Nucleus accumbens (tissue), 56 donors: ENCODE results near the gene CERKL.

Source experiments
- DNase-seq, 56 donors: peaks; one replicate each; lab custom pipeline; 2025; lab: John Stamatoyannopoulos, UW

CERKL gene

DNA sequence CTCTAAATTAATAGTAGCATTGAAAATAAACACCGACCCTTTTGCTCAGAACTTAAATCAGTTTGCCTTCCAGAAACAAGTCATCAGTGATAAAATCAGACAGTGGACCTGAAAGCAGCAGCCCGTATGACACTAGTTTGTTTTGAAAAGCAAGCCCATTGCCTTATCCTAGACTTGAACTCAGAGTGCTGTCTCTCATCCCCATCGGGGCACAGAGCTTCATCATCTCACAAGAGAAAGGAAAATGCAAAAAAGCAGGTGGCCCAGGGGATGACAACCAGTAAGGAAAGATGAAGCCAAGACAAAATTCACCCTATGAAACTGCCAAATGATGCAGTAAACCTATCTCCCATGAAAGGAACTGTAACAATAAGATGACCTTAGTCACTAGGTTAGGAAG is 71.2 kb downstream of the CERKL start:
- DNase-seq, result no peak

DNA sequence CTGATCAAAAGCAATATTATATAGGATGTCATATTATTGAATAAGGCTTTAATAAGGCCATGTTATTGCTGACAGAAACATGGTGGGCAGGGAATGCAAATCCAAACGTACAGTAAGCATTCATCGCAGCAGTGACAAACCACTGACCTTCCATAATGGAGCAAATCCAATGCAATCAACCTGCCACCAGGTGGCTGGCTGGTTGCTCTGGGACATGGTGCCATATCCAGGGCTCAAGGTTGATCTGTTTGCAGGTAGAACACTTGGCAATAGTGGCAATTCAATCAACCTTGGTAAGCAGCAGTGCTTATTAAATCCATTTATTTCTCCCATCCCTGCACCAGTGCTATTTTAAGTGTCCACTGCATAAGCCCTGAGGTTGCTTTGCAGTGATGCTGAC is 75.4 kb downstream of the CERKL start:
- no peak for DNase-seq

DNA sequence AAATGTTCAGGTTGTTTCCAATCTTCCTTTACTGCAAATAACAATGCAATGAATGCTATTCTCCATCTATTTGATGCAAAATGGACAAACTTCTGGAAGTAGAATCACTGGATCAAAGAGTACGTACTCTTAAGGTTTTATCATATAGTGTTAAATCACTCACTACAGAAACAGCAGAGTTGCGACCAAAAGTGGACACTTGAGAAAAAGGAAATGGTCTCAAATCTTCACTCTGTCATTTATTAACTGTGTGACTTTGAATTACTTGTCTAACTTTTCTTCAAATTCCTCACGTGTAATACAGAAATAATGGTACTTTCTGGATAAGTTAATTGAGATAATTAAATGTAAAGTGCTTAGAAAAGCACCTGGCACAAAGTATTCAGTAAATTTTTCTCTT is 78.1 kb downstream of the CERKL start:
- DNase-seq, result no peak

DNA sequence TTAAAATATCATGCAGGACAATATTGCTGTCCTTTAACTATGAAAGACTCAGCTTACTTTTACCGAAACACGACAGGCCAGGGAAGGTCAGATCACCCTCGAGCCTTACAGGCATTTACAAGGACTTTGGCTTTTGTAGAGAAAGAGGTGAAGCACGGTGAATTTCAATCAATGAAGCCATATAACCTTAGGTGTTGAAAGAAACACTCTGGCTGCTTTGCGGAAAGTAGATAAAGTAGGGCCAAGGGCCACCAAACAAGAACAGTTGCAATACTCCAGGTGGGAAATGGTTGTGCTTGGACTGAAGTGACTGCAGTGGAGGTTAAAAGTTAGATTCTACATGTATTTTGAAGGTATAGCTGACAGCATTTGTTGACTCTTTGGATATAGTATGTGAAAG is 80.5 kb downstream of the CERKL start:
- no peak for DNase-seq

DNA sequence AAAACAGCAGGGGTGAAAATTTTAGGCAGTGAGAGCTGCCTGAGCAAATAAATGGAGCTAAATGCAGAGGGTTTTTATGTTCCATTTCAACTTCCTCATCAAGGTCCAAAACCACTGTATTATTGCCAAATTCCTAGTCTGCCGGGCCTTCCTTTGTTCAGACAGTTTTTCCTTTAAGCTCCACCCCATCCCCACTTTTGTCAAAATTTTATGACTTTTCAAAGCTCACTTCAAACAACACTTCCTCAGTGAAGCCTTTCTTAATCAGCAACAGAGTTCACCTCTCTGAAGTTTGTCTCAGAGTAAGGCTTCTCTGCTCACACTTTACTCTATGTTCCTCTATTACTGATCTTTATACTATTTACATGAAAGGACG is 81.3 kb downstream of the CERKL start:
- DNase-seq, result no peak

DNA sequence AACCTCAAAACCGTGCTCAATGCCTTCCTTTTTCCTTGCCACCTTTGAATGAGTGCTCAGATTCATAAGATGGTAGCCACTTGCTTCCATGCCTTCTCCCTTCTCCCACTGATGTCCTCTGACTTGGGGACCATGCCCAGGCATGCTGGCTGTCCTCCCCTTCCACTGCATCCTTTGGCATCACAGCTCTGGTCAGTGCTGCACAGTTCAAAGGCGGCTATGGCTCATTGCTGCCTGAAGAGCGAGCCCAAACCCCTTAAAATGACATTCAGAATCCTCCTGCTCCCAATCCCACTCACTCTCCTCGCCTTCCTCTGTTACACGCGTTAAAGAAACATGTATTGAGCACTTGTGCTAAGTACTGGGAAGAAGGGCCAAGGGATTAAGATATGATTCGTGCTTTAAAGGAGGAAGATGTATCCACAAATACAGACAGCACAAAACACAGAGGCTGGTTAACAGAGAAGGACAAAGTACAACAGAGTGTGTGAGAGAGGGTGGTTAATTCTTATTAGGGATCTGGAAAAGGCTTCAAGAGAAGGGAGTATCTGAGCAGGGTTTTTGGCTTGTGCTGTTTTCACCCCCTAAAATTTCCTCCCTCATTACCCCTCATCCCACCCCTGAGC is 81.8 kb downstream of the CERKL start:
- no peak for DNase-seq

DNA sequence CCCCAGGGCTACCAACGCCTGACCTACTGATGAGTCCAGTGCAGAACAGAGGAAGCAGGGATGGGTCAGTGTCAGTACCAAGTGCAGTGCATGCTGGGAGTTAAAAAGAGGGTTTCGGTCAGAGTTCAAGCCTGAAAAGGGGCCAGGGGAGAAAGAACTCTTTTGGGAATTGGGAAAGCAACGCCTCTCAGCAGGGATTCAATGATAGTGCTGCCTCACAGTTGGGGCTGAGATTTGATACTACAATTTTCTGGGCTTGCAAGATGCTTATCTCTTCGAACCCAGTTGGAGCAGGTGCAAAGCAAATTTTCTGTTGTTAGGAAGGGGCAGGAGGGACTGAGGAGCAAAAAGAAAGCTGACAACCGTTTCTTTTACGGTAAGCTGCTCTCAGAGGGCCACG is 82.6 kb downstream of the CERKL start:
- no peak for DNase-seq

DNA sequence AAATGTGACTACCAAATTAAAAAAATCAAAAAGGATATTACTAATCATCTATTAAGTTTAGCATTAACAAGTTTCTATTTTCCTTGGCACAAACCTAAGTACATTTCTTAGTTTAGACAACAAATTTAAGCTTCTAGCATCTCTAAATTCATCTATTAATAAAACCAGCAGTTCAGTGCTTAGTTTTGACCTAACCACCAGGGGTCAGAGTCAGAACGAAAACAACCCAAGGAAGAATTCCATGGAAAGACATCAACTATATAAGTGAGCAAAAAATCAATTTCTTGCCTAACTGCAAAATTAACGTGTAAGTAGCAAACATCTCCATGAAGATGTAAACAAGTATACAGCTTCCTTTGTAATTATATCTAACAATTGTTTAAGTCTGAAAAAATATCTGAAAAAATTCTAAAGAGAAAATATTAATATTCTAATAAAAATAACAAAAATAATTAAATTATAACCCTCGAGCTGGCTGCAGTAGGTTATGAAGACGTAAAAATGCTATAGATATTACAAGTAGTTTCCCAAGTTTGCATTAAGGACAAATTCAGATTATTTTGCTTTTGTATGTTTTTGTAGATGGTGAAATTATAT is 83.7 kb downstream of the CERKL start:
- DNase-seq, result no peak

DNA sequence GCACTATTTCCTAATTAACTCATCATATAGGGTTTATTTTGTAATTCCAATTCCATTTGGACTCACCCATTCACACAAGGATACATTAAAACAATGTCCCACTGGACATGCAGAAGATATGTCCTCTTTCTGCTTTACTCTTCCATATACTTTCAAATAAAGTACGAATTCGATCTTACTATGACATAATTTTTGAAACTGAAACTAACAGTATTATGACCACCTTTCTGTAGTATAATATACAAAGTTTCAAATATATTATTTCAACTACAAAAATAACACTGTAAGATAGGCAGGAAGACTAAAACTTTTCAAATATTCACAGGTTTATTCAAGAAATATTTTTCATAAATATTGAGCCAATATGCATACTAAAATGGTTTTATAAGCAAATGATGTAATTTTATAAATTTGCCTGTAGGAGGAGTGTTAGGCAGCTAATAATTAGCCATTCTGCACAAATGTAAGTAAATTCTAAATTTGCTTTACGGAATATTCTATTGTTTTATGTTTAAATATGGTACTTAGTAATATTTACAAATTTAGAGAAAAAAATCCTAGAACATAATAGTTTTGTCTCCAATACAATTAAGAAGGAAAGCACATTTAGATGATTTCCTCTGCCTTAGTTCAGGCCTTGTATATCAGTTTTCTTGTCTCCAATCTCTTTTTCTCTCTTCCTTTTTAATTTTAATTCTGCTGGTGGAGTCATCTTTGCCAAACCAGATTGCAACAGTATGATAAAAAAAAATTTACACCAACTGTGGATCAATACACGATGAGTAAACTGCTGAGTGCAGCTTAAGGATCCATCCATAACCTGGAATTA is 85.9 kb downstream of the CERKL start:
- DNase-seq, result no peak

DNA sequence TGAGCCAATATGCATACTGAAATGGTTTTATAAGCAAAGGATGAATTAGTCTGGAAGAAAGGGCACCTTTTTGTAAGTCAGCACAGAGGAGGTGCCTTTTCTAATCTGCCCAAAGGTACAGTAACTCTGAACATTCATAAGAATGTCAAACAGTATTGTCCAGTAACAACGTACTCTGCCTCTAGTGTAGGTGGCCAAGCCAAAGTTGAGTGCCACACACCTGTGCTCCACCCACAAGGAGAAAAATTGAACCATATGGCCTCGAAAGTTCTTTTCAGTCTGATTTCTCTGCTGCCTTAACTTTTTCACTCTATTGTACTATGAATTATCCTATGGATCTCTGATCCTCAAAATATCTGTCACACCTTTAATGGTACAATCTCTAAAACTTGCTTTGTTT is 86.8 kb downstream of the CERKL start:
- DNase-seq, result no peak

DNA sequence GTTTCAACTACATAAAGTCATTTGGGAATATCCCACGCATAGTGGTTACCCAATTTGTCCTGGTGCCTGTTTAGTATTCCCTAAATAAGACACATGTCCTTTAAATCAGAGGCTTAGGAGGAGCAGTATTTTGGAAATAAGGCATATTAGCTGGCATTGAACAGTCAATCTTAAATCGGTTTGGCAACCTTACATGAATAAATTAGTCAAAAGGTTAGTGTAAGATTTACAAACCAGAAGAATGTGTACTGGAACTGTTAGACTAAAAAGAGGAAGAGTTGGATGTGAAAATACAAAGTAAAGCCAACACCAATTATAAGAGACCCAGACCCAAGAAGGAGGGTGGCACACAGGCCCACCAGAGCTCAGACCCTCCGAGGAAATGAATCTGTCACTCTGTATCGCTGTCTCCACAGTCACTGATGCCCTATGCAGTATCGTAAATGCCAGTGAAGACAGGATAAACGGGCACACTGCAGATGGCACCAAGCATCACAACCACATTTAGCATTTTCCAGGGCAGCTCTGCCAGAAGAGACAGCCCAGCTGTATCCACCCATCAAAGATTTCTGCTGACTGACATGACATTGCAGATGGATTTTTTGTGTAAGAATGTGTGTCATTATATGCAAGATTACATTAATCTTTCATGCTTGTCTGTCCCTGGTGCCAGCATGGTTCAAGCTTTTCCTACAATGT is 90.4 kb downstream of the CERKL start:
- no peak for DNase-seq

DNA sequence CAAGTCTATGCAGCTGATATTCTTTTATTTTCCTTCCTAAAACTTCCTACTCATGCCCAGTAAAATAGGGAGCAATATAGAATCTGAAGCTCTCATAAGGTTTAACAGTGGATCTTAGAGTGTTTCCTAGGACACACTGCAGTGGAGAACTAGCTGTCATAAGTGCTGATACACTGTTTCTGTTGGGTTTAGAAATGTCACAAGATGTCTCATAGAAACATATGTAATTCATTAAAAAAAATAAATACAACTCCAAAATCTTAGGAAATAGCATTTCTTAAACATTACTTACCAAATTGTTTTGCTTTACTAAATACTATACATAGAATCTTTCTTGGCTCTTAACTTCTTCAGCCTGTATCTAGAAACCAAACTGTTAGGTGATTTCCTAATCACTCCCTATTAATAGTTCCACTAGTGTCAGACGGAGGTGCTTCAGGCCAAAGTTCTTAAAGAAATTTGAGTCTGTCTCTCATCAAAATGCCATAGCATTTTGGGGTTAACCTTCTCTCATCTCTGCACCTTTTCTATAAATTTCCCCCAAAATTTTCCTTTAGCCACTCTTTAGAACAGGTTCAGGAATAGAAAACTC is 93.7 kb downstream of the CERKL start:
- no peak for DNase-seq

DNA sequence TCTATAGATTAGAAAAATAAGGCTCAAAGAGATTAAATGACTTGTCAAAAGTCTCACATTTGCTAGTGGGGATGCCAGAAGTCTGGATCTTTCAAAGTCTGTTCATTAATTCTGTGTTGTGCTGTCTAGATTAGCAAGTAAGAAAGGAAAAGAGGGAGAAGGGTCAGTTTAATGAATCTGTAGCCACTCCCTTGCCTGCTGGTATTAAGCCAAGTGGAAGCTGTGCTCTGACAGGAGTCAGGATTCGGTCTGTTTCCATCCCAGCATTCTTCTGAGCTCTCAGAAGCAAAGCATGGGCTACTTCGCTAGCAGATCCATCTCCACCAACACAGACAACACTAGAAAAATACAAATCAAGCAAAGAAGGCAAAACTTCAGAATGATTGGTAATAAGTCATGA is 98.5 kb downstream of the CERKL start:
- no peak for DNase-seq

DNA sequence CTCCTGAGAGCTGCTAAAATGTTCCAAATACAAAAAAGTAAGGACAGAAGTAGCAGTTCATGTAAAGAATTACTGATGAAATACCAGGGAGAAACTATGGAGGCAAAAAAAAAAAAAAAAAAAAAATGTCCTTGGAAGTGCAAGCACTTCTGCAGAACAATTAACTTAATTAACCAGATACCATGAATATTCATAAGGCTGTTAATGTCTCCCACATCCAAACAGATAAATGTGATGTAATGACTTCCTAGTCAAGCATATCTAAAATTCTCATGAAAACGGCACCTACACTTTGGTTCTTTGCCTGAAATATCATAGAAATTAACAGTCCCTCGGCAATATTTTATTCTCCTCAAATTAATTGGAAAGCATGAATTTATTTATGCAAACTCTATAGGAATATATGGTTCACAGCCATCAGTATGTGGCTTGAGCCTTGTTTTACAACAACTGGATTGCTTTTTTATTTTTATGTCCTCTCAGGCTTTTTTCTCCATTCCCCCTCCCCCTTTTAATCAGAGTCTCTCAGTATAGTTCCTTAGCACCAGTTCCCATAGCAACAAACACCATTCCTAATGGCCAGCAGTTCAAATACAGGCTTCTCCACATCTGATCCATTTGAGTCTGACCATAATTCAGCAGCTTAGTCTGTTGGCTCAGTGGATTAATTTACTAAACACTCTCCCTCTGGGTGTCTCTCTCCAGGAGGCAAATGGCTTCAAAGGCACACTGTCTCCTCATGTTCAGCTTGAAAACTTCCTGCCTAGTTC is 102.7 kb downstream of the CERKL start:
- no peak for DNase-seq

DNA sequence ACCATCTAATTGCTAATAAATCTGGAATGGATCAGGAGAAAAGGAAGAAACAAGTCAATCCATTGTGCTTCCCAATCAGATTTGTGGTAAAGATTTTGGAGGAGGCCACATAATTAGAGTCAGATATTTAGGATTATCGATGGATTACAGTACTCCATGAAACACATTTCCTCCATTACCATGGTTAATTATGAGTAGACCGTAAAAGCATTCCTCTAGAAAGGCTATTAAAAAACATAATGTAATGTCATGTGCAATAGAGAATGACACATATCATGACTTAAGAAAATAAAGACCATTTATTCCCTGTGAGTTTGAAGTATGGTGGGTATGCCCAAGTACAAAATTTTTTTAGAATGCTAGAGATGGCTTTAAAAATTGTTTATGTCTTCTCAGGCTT is 103.7 kb downstream of the CERKL start:
- no peak for DNase-seq

DNA sequence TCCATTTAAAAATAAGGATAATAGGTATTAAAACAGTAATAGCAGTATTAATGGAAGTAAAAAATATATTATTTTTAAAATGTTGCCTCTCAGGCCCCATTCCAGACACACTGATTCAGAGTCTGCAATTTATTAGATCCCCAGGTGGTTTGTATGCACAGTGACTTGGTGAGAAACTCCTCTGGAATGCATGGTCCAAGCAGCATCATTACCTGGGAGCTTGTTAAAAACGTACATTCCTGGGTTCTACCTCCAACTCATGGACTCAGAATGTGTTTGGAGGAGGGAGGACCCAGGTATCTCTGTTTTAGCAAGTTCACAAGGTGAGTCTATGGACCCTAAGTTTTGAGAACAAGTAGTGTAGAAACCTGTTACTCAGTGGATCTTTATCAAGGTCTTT is 104.1 kb downstream of the CERKL start:
- no peak for DNase-seq

DNA sequence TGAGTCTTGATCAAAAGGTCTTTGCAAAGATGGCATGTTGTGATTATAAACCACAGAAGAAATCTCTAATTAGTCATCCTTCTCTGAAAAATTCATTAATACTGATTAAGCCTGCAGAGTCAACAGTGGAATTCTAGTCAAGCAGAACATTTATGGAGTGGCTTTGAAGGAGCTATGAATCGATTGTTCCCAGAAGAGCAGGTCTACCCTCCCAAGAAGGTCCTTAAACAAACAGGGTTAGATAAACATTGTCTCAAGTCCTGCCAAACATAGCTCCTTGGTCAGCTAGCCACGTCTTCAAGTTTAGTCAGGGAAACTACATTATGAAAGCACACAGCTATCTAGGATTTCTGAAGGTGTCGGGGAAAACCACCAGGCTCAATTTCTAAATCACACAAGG is 110.8 kb downstream of the CERKL start:
- DNase-seq, result no peak

DNA sequence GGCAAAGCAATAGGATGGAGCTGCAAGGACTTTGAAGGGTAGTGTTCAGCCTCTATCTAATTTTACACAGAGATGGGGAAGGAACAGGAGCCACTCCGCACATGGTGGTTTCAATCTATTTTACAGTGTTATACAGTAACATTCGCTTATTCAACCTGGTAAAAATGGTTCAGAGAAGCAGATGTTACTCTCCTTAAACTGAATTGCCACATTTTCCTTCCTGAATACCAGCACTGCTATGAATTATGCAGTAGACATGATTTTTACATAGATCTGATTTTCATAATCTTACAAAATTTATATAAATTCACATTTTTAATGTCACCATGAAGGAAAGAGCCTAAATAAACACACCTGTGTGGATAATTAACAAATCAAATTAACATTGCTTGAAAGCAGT is 114.7 kb downstream of the CERKL start:
- DNase-seq, result no peak

DNA sequence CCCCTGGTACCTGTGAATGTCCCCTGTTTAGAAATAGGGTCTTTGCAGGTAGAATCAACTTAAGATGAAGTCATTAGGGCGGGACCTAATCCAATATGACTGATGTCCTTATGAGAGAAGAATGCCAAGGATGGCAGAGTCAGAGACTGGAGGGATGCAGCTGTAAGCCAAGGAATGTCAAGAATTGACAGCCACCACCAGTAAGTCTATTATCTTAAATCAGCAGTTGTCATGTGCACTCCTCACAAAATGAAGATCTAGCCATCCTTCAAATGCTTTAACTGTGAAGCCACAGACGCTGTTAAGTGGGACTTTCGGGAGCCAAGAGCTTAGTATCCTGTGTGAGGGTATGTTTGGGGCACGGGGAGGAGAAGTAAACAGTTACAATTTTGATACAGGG is 116.5 kb downstream of the CERKL start:
- DNase-seq, result no peak

DNA sequence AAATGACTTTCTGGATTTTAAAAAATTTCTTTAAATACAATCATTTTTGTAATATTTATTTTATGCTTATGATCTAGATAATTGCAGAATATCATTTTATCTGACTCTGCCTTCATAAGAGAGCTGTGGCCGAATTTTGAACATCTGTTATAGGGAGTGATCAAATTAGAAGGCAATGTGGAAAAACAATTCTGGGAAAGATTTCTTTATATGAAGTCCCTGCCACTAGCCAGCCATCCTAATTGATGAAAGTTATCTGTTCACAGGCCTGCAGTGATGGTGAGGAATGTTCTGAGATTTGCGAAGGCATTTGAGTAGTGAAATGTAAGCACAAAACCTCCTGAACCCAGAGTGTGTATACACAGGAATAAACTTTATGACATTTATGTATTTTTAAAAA is 120.2 kb downstream of the CERKL start:
- no peak for DNase-seq
